GM13977 (cell line): ENCODE measurements around the gene PDHB.

Source experiments
- DNase-seq: peaks from one replicate; pipeline ENCODE4 v3.0.0; 2012; ENCODE audit warnings: low spot score
- in situ Hi-C: fragments of 300-500 bp; cut with MboI; formaldehyde crosslinking; loops from one replicate; pipeline ENCODE4 v1.12.0; 2022; ENCODE audit warnings: low sequenced_read_pairs, low pct_unique_long_range_greater_than_20kb, mixed read lengths, inconsistent platforms; ENCODE audit not compliant: unreplicated experiment
- TF ChIP-seq, protein P1 (sequence below): IDR thresholded peaks from 2 replicates; pipeline ENCODE4 v1.5.1; 2012; ENCODE audit warnings: mild to moderate bottlenecking, control low read depth; ENCODE audit not compliant: insufficient read depth; ENCODE audit errors: extremely low read depth, missing control alignments

PDHB gene

GRCh38 chr3:58425782-58426181 lies 7.8 kb downstream of the PDHB start:
- TF ChIP-seq, protein P1, sequence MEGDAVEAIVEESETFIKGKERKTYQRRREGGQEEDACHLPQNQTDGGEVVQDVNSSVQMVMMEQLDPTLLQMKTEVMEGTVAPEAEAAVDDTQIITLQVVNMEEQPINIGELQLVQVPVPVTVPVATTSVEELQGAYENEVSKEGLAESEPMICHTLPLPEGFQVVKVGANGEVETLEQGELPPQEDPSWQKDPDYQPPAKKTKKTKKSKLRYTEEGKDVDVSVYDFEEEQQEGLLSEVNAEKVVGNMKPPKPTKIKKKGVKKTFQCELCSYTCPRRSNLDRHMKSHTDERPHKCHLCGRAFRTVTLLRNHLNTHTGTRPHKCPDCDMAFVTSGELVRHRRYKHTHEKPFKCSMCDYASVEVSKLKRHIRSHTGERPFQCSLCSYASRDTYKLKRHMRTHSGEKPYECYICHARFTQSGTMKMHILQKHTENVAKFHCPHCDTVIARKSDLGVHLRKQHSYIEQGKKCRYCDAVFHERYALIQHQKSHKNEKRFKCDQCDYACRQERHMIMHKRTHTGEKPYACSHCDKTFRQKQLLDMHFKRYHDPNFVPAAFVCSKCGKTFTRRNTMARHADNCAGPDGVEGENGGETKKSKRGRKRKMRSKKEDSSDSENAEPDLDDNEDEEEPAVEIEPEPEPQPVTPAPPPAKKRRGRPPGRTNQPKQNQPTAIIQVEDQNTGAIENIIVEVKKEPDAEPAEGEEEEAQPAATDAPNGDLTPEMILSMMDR: no peak
- in situ Hi-C loops: no loop called here
- DNase-seq: no peak

- DNase-seq: no peak
- in situ Hi-C loops: no loop called here
- TF ChIP-seq, protein P1: no peak
These were observed 9.0 kb downstream of the PDHB start for GRCh38 chr3:58424613-58425012.

GRCh38 chr3:58422756-58423325 lies 10.8 kb downstream of the PDHB start:
- DNase-seq: no peak
- TF ChIP-seq, protein P1: no peak
- in situ Hi-C loops: no loop called here

DNA sequence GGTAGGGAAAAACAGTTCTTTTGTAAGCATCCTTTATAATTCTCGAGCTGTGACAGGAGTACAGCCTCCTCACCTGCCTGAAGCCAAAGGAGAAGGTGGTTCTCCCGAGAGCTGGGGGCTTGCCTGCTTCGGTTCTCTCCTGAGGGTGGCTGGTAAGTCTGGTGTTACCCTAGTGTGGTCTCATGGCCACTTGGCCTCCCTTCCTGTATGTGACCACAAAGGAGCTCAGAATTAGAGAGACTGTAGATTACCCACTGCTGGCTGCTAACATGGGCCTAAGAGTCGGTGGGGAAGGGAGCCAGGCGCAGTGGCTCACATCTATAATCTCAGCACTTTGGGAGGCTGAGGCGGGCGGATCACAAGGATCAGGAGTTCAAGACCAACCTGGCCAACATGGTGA lies 12.6 kb downstream of the PDHB start:
- no peak for DNase-seq
- in situ Hi-C loops: no loop called here
- TF ChIP-seq, protein P1: no peak

- DNase-seq: peak; percentile 28
- TF ChIP-seq, protein P1: no peak
- in situ Hi-C loops: loop anchor here (10.0 kb wide), 1 partner anchor 85 kb away; the partner anchor contains the start of gene PXK
These were observed 13.7 kb downstream of the PDHB start for GRCh38 chr3:58419780-58420507.

GRCh38 chr3:58418227-58418626 lies 15.4 kb downstream of the PDHB start:
- in situ Hi-C loops: loop anchor here (10.0 kb wide), 1 partner anchor 83 kb away; the partner anchor contains the start of gene PXK
- TF ChIP-seq, protein P1: no peak
- no peak for DNase-seq
